ENCODE measurements around the gene SLC16A3.

DNA sequence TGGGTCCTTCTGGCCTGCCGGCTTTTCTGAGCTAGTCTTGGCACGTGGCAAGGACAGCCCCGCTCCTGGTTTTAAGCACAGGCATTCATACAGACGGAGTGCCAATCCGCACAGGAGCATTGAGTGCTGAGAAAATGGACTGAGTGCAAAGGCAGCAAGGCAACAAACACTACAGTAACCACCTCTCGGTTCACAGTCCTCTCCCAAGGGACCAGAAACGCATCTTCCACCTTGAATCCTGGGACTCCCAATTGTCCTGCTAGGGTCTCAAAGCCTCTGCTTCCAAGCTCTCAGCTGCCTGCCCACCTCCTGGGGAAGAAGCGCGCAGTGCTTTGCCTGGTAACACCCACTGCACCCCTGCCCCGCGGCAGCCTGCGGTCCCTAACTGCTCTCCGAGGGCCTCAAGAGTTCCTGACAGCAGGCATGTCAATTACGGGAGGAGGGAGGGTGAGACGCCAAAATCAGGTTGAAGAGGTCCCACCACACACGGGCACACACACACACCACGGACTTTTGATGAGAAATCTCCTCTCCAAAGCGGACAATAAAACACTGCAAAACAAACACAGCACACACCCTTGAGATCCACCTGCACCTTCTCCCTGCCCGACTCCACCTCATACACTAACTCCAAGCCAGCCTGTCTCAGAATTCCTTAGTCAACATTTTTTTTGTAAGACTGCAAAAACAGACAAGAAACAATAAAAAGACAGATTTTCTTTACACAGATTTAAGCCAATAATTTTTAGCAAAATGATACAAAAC is 15.0 kb downstream of the SLC16A3 start:
- no peak for TF ChIP-seq CTCF (IDR thresholded peaks at IDR 0.05)
- no peak for TF ChIP-seq EP300 (IDR thresholded peaks at IDR 0.05)
- TF ChIP-seq POLR2A (IDR thresholded peaks at IDR 0.05), result no peak
- no peak for TF ChIP-seq POLR2AphosphoS5 (IDR thresholded peaks at IDR 0.05)

Measured in gastroesophageal sphincter (tissue), 3 donors.